Islet of Langerhans (tissue), 1 donor: Measurements from ENCODE around the gene MAP3K15.
"Not testable (repeated sequence)": the region's sequence is repeated elsewhere in the genome, so short reads cannot be mapped to it uniquely, and the experiment has no call there.

Experiments used
- FAIRE-seq: peaks from one replicate; lab custom pipeline; 2011; peaks lifted over from hg19 to GRCh38; lab: Jason Lieb, UNC

MAP3K15 gene

DNA sequence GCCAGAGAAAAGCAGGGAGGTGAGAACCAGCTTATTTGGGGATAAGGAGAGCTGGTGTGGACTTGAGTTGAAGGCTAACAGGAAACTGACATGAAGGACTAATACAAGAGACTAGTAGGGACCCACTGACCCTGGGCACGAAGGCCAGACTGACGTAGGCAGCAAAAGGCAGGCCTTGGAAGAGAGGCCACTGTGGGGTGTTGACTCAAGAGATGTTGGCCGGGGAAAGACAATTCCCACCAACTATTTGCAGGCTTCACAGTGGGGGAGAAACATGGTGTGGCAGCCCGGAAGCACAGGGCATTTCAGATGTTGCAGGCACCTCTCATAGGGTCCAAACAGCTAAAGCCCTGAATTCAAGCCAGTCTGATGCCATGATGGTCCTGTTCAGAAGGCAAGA is 24.4 kb upstream of the MAP3K15 start:
- FAIRE-seq, result no peak

DNA sequence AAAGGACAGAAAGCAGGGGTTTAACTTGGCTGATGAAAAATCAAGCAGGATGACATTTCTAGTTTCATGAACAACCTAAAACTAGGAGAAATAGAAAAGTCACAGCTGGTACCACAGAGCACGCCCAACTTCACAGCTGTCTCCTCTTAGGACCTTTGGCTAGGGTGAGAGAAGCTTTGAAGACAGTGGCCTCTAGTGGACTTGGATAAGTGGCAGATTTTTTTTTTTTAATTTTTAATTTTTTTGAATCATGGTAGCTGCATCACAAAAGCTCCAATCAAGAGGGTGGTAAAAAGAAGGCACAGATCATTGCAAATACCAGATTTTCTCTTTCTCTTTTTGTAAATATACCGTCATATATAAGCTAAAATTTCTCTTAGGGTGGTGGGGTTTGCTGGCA is 20.2 kb upstream of the MAP3K15 start:
- peak; percentile 87 for FAIRE-seq

DNA sequence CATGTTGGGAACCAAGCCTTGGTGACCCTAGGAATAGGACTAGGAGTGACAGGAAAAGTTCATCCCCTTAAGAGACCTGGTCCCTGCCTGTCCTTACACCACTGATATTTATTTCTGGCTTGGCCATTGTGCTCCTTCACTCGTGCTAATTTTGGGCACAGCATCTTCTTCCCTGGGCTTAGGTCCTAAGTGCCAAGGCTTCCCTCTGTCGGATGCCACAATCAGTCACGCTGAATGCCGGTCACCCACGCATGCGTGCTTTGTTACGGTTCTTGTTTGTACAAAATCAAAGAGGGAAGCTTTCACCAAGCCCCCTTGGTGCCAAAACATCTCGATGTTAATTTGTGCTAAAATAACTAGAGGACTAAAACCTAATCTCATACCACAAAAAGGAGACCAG is 17.4 kb upstream of the MAP3K15 start:
- no peak for FAIRE-seq

DNA sequence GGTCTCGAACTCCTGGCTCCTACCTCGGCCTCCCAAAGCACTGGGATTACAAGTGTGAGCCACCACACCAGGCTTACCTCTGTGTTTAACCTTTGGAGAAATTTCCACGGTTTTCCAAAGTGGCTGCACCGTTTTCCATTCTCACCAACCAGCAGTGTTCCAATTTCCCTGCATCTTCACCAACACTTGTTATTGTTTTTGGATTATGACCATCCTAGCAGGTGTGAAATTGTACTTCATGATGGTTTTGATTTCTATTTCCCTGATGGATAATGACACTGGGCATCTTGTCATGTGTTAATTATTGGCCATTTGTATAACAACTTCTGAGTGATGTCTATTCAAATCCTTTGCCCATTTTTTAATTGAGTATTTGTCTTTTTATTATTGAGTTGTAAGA is 2.7 kb upstream of the MAP3K15 start:
- no peak for FAIRE-seq

DNA sequence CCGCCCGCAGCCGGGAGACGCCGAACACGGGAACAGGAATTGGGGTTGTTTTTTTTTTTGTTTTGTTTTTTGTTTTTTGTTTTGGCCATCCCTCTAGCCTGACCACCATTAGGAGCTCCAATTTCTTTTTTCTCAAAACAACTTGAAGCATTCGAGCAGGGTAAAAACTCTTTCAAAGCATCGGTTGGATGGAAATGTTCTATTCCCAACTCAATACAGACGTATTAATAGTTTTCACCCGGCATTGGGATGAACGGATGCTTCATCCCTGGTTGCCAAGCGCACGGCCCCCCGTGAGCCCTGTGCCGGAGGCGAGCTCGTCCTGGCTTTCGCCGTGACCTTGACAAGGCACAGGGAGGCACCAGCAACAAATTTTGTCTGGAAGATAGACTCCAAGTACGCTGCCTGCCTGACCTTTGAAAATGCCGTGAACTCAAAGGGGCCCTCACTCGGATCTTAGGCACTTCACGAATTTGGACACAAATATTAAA is 352 bp upstream of the MAP3K15 start:
- no peak for FAIRE-seq

DNA sequence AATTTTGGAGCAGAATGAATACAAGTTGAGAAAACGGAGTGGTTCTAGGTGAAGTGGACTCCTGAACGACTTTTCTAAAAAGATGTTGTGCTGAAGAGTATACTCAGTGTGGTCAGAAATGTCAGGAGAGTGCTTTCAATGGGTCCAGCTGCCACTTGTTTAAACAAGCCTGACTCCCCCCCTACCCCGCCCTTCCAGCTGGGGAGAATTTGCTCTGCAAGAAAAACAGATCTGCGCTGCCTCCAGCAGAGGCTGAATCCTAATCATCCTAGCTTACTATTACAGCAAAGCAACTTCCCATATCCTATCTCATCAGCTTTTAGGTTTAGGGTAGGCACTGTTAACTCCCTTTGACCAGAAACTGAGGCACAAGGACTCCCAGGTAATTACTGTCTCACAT is 1.9 kb downstream of the MAP3K15 start:
- FAIRE-seq, result no peak

DNA sequence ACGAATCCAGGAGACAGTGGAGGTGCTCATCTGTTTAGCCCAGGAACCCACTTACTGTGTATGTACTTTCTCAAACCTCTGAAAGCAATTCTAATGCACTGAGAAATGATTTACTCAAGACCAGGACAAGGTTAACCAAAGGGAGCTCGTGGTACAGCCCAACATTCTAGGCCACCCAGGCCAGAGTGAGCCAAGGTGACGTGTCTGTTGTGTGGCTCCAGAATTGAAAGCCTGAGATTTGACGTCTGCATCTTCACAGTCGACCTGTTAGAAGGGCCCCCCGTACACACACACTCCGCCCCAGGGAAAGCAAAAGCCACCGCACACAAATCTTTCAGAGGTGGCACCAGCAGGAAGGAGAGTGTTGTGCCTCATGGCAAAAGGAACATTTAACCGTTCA is 2.3 kb downstream of the MAP3K15 start:
- no peak for FAIRE-seq

DNA sequence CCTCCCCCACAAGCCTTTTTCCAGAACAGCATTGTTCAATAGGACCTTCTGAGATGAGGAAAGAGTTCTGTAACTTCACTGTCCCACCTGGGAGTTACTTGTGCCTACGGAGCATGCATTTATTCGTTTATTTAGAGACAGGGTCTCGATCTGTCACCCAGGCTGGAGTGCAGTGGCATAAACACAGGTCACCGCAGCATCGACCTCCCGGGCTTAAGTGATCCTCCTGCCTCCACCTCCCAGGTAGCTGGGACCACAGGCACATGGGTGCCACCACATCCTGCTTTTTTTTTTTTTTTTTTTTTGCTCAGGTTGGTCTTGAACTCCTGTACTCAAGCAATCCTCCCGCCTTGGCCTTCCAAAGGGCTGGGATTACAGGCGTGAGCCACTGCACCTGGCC is 2.9 kb downstream of the MAP3K15 start:
- no peak for FAIRE-seq

DNA sequence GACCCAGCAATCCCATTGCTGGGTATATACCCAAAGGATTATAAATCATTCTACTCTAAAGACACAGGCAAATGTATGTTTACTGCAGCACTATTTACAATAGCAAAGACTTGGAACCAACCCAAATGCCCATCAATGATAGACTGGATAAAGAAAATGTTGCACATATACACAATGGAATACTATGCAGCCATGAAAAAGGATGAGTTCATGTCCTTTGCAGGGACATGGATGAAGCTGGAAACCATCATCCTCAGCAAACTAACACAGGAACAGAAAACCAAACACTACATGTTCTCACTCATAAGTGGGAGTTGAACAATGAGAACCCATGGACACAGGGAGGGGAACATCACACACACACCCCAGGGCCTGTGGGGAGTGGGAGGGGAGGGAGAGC is 3.5 kb downstream of the MAP3K15 start:
- FAIRE-seq, result not testable (repeated sequence)

DNA sequence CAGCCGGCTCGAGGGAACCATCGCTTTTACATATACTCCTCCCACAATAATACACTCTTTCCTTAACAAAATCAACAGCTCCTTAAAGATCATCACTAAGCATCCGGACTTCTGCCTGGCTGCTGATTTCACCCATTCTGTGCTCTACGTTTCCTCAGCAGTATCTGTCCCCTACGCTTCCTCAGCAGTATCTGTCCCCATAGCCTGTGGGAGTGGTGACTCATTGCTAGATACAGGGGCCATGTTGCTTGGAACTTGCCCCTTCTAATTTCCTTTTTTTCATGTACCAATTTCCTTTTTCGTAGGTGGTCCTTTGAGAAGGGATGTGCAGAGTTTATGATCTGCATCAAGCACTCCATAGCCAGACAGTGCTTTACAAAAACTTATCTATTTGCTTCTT is 18.6 kb downstream of the MAP3K15 start:
- FAIRE-seq, result no peak

DNA sequence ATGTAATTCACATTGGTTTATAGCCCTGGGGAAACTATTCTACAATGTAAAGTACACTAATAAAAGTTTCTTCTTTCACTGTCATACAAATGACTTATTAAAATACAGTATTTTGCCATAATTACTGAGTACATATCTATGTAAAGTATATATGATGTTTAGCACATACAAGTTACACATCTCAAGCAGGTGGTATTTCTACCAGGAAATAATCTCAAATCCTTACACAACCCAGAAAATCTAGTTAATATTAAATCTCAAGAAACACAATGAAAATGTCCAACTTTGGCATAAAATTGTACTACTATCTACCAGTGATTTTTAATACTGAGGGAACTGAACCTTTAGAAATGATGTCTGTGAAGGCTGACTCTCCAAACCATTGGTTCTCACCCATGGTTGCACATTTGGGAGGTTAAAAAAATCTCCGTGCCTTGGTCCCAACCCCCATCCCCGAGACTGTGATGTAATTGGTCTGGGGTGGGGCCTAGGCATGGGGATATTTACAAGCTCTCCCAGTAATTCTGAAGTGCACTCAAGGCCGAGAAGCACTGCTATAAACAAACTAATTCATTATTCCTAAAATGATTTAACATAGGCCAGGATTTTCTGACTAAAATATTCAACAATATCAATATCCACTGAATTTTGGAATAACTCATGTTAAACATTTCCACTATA is 27.6 kb downstream of the MAP3K15 start:
- peak; percentile 13 for FAIRE-seq

DNA sequence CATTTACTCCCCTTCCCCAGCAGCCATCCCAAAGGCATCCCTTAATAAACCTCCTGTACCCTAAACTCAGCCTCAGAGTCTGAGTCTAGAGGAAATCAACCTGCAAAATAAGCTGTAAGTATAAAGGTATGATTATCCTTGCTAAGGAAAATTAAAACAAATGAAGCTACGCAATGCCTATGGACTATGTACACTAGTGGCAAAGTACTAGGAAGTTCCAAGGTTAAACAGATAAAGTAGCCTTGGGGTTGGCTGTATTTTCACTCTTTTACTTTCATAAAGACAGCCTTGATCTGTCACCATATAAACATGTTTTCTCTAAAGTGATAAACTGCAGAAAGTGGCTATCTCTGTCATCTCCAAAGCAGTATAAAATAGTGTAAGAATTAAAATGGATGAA is 35.9 kb downstream of the MAP3K15 start:
- FAIRE-seq, result no peak

DNA sequence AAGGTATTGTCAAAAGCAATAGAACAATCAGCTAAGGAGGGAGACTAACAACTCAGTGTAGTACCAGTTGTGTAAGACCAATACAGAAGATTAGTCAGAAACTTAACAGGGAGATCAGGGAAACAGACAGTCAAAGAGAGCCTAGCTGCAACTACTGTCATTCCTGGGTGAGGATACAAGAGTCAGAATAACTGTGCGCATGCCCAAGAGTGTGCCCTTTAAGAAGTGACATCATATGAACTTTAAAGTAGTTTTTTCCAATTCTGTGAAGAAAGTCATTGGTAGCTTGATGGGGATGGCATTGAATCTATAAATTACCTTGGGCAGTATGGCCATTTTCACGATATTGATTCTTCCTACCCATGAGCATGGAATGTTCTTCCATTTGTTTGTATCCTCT is 46.9 kb downstream of the MAP3K15 start:
- not testable (repeated sequence) for FAIRE-seq

DNA sequence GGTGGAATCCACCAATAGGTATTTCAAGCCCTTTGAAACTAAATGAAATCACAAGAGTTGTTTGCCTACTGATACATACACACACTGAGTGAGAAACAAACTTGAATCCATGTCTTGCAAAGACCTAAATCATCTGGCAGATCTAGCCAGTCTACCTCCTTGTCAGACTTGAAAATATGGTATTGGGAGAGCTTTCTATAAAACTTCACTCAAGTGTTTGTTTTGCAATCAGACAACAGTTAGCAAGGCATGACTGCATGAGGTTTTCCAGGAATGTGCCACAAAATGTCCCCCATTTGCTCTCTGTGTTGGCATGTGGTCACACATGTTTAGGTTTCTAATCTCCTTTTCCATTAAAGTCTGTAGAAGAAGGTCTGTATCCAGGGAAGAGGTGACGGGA is 52.4 kb downstream of the MAP3K15 start:
- no peak for FAIRE-seq

DNA sequence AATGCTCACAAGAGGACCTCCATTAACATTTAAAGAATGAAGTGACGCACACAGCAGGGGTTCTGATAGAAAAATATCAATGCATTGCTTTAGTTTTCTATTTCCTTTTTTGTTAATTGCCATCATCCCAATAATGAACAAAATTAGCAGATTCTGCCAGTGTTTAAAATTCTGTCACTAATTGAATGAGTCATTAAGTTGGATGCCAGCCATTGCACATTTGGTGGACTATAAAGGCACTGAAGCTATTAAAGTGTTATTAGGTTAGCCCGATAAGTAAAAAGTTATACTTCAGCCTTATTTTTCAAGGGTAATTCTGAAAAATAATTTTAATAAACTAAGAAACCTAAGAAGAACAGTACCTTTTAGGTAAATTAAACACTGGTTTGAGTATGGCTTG is 53.1 kb downstream of the MAP3K15 start:
- FAIRE-seq, result no peak

DNA sequence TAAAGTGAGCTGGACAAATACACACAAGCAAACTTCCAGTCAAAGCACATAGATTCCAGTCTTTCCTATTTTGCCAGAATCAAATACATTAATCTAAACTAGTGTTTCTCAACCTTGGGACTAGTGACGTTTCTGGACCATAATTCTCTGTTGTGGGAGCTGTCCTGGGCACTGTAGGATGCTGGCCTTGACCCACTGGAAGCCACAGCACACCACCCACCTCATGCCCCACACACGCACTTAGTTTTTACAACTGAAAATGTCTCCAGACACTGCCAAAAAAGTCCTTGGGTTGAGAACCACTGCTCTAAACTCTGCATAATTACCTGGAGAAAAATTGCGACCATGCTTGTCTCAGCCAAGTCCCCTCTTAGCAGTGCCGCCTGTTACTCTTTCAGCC is 57.6 kb downstream of the MAP3K15 start:
- FAIRE-seq, result no peak

DNA sequence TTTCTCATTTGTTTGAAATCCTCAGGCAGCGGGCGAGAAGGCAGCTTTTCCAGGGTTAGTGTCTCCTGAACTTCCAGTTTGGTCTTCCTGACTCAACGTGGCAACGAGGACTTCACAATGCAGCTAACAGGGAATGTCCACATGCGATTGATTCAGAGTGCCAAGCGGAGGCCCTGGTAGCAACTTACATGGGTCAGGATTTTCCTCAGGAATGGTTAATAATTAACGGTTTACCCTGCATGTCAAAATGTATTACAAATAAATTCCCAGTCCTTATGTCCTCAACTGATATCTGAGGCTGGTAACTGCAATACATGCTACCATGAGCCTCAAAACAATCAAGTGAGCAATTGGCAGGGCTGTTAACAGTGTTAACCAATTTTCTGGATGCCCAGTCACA is 67.2 kb downstream of the MAP3K15 start:
- FAIRE-seq, result peak; percentile 30

DNA sequence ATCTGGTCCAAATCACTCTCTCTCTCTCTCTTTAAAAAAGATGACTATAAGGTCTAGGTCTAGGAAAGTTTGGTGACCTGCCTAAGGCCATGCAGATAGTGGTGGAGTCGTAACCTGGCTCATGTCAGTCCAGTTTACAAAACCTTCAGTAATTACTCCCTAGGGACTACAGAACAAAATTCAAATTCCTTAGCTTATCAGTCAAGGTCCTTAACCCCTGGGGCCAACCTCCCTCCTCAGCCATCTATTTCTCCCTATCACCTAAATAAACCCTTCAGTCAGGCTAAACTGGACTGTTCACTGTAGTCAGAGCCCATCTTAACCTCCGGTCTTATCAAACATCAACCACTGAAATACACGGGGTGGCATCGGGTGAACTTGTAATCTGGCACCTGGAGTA is 68.9 kb downstream of the MAP3K15 start:
- no peak for FAIRE-seq

DNA sequence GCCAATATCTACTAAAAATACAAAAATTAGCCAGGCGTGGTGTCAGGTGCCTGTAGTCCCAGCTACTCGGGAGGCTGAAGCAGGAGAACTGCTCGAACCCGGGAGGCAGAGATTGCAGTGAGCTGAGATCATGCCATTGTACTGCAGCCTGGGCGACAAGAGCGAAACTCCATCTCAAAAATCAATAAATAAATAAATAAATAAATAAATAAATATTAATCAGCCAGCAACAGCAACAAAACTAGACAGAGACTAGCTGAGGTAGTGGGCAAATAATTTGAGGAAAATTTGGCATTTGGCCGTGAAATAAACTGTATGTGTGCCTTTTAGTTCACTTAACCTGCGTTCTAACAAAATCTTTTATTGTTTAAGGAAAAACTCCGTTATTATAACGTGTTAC is 69.5 kb downstream of the MAP3K15 start:
- FAIRE-seq, result not testable (repeated sequence)

DNA sequence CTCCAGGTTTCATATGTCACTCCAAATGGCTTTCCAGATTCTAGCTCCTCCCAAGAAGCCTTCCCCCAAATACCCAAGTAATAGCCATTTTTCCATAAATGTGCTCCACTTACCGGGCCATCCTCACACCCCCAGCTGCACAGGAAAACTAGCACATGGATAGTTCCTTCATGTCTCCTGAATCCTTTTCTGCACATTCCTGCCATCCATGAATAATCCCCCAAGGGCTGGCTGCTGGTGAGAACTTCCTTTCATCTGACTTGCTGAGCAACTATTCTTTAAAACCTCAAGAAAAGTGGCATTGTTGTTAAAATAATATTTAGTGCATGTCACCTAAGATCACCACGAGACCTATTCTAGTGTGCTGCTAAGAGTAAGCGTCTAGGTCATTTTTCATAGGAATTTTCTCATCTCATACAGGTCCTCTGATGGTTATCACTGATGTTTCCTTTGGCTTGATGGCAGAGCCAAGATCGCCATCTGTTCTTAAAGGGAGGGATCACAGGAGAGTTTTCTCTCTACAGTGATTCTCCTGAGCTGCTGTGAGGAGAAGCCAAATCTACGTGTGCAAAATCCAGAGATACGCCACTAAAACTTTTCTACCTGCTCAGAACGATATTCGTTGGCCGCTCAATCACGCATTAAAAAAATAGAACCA is 71.3 kb downstream of the MAP3K15 start:
- peak; percentile 55 for FAIRE-seq

DNA sequence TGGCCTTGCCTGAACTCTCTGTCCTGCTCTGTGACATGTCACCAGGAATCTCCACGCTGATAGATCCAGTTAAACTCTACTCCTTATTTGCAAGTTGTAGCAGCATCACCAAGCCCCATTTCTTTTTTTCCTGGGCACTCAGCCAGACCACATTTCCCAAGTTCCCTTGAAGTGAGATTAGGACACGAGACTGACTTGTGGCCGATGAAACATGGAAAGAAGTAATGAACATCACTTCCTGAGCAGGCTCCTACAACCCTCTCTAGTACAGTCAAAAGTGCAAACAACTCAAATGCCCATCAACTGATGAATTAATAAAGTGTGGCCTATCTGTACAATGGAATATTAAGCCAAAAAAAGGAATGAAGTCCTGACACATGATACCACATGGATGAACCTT is 74.6 kb downstream of the MAP3K15 start:
- FAIRE-seq, result no peak

DNA sequence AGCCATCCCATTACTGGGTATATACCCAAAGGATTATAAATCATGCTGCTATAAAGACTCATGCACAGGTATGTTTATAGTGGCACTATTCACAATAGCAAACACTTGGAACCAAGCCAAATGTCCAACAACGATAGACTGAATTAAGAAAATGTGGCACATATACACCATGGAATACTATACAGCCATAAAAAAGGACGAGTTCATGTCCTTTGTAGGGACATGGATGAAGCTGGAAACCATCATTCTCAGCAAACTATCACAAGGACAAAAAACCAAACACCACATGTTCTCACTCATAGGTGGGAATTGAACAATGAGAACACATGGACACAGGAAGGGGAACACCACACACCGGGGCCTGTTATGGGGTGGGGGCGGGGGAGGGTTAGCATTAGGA is 92.6 kb downstream of the MAP3K15 start:
- FAIRE-seq, result not testable (repeated sequence)

DNA sequence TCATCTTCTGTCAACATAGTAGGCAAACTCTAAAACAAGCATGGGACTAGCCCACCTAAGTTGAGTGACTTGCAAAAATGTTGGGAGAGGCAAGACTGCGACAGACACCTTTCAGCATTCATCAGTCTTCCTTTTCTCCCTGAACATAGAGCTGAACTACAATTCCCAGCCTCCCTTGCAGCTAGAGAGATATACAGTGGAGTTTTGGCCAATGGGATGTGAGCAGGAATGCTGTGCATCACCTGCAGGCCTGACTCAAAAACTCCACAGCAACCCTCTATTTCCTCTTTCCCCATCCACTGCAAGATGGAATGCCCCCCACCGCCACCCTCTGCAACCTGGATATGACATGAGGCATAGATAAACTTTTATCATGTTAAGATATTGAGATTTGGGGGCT is 105.0 kb downstream of the MAP3K15 start:
- no peak for FAIRE-seq

DNA sequence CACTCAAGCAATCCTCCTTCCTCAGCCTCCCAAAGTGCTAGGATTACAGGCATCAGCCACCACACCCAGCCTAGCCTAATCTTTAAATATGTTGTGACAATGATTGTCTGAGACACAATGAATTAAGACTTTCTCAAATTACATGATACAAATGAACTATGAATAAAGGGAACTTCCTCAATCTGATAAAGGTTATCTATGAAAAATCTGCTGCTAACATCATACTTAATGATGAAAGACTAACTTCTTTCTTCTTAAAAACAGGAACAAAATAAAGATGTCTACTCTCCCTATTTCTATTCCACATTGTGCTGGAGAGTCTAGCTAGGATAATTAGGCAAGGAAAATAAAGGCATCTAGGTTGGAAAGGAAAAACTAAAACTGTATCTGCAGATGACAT is 111.6 kb downstream of the MAP3K15 start:
- no peak for FAIRE-seq
